ENCODE measurements around the gene PTPN3.
"Not testable (repeated sequence)": the region's sequence is repeated elsewhere in the genome, so short reads cannot be mapped to it uniquely, and the experiment has no call there.

Gene PTPN3

DNA sequence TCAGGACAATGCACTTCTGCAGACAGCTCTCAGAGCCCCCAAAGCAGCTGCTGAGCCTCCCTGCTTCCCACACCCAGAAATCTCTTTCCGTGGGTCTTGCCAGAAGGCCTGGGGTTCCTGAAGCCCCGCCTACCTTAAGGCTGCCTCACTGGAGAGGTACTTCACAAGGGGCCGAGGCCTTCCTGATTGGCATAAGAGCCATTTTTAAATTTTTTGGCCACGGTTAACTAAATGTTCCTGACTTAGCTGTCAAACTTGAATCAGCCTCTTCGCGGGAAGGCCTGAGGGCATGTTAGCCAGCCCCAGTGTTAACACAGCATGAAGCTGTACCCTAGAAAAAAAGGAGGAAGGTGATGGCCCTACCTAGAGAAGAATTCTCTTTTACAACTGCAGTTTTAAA lies 156.5 kb downstream of the PTPN3 start:
- Histone ChIP-seq H3K27ac (ENCODE audit: low read depth, low read length) (no peak overlapping the region), H3K36me3 (ENCODE audit: insufficient read depth, low read length) (no peaks in the 10 kb centered on the region), H3K4me3 (ENCODE audit: low read depth in 1 of 2, low read length in 2 of 2) (no peak overlapping the region), H3K9me3 (ENCODE audit: low read length) (no peaks in the 10 kb centered on the region), H3K27me3 (ENCODE audit: control insufficient read depth in 1 of 2, insufficient read depth in 2 of 2, low read length in 2 of 2) (peaks cover 0 to 3% of the 10 kb centered on the region in 2 donors), H3K4me1 (ENCODE audit: insufficient read depth, low read length) (no peaks in the 10 kb centered on the region), H3K9ac (ENCODE audit: low read length) (no peak overlapping the region)

DNA sequence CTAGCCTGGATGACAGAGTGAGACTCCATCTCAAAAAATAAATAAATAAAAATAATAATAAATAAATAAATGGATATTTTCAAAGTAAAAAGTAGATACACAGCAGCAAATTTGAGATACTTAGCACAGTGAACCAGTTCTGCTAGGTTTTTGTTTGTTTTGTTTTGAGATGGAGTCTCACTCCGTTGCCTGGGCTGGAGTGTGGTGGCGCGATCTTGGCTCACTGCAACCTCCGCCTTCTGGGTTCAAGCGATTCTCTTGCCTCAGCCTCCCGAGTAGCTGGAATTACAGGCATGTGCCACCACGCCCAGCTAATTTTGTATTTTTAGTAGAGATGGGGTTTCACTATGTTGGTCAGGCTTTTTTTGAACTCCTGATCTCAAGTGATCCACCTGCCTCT lies 157.1 kb downstream of the PTPN3 start:
- H3K9ac ChIP-seq (ENCODE audit: low read length); H3K27ac ChIP-seq (ENCODE audit: low read depth, low read length); H3K9me3 ChIP-seq (ENCODE audit: low read length); H3K36me3 ChIP-seq (ENCODE audit: insufficient read depth, low read length); H3K27me3 ChIP-seq (ENCODE audit: control insufficient read depth in 1 of 2, insufficient read depth in 2 of 2, low read length in 2 of 2); H3K4me1 ChIP-seq (ENCODE audit: insufficient read depth, low read length); H3K4me3 ChIP-seq (ENCODE audit: low read depth in 1 of 2, low read length in 2 of 2): not testable (repeated sequence)

DNA sequence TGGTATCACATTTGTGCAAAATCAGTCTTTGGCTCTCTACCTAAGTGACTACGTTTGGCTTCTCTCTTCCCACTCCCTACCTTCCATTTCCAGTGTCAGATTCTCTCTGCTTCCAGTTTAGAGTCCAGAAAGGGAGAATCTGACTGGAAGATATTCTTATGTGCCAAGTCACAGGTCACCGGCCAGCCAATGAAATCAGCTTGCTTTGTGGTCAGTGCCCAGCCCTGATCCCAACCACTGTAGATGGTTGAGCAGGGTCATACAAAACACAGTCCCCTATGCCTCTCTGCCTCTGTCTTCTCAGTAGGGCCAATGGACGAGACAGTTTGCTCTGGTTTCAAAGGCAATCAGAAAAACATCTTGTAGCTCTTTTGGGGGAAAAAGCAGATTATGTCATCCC lies 161.7 kb downstream of the PTPN3 start:
- H3K27ac ChIP-seq (ENCODE audit: low read depth, low read length), result no peak overlapping the region
- H3K36me3 ChIP-seq (ENCODE audit: insufficient read depth, low read length), result no peaks in the 10 kb centered on the region
- H3K4me1 ChIP-seq (ENCODE audit: insufficient read depth, low read length), result no peaks in the 10 kb centered on the region
- no peaks in the 10 kb centered on the region for H3K9me3 ChIP-seq (ENCODE audit: low read length)
- no peaks in the 10 kb centered on the region for H3K27me3 ChIP-seq (ENCODE audit: control insufficient read depth in 1 of 2, insufficient read depth in 2 of 2, low read length in 2 of 2)
- no peak overlapping the region for H3K9ac ChIP-seq (ENCODE audit: low read length)
- no peak overlapping the region for H3K4me3 ChIP-seq (ENCODE audit: low read depth in 1 of 2, low read length in 2 of 2)

DNA sequence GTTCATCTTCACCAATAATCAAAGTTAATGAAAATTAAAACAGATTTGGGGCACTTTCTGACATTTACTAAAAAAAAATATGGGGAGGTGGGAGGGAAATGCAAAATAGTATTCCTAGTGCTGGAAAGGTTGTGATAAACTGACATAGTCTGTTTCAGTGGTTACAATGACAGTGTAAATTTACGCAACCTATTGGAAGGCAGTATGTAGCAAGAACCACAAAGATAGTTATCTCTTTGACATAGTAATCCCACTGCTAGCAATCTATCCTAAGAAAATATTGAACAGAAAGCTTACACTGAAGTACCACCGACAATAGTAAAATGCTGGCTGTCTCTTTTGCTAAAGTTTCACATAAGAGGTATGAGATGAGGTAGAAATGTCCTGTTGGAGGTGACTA lies 162.2 kb downstream of the PTPN3 start:
- no peak overlapping the region for H3K27ac ChIP-seq (ENCODE audit: low read depth, low read length)
- no peaks in the 10 kb centered on the region for H3K4me1 ChIP-seq (ENCODE audit: insufficient read depth, low read length)
- H3K9me3 ChIP-seq (ENCODE audit: low read length), result no peaks in the 10 kb centered on the region
- no peak overlapping the region for H3K9ac ChIP-seq (ENCODE audit: low read length)
- H3K27me3 ChIP-seq (ENCODE audit: control insufficient read depth in 1 of 2, insufficient read depth in 2 of 2, low read length in 2 of 2), result no peaks in the 10 kb centered on the region
- H3K36me3 ChIP-seq (ENCODE audit: insufficient read depth, low read length), result no peaks in the 10 kb centered on the region
- no peak overlapping the region for H3K4me3 ChIP-seq (ENCODE audit: low read depth in 1 of 2, low read length in 2 of 2)

DNA sequence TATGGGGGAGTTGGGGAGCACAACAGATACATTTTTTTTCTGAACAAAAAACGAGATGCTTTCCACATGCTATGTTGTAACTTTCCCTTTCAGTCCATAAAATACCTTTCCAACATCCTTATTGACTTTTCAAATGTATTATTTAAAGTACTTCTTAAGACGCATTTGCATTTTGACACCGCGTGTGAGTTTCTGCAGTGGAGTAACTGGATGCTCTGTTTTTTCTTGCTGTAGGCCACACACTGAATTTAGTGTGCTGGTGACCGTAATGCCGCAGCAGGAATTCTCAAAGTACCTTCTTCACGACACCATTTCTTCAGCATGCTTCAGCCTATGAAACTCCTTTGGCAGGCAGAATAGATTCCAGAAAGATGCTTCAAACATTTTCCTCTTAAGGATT lies 163.0 kb downstream of the PTPN3 start:
- Histone ChIP-seq H3K36me3 (ENCODE audit: insufficient read depth, low read length) (no peaks in the 10 kb centered on the region), H3K27me3 (ENCODE audit: control insufficient read depth in 1 of 2, insufficient read depth in 2 of 2, low read length in 2 of 2) (no peaks in the 10 kb centered on the region), H3K9me3 (ENCODE audit: low read length) (no peaks in the 10 kb centered on the region), H3K27ac (ENCODE audit: low read depth, low read length) (no peak overlapping the region), H3K9ac (ENCODE audit: low read length) (no peak overlapping the region), H3K4me1 (ENCODE audit: insufficient read depth, low read length) (no peaks in the 10 kb centered on the region), H3K4me3 (ENCODE audit: low read depth in 1 of 2, low read length in 2 of 2) (no peak overlapping the region)

DNA sequence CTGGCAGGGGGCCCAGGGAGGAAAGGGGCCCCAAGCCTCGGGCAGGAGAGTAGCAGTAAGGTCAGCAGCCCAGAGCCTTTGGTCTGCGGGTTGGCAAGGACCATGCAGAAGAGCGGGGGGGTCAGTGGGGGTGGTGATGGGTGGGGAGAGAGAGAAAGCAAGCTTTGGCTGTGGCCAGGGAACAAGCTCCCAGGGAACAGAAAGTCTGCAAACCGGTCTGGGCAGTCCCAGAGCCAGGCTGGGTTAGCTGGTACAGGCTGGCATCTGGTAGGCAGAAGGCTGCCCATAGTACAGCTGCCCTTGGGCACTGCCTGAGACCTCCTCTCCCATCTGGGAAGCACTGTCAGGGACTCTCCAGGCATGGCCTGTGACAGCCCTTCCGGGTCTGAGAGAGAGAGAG lies 166.8 kb downstream of the PTPN3 start:
- H3K27me3 ChIP-seq (ENCODE audit: control insufficient read depth in 1 of 2, insufficient read depth in 2 of 2, low read length in 2 of 2), result no peaks in the 10 kb centered on the region
- H3K9ac ChIP-seq (ENCODE audit: low read length), result no peak overlapping the region
- H3K9me3 ChIP-seq (ENCODE audit: low read length), result no peaks in the 10 kb centered on the region
- H3K36me3 ChIP-seq (ENCODE audit: insufficient read depth, low read length), result no peaks in the 10 kb centered on the region
- no peak overlapping the region for H3K4me3 ChIP-seq (ENCODE audit: low read depth in 1 of 2, low read length in 2 of 2)
- H3K4me1 ChIP-seq (ENCODE audit: insufficient read depth, low read length), result no peaks in the 10 kb centered on the region
- H3K27ac ChIP-seq (ENCODE audit: low read depth, low read length), result no peak overlapping the region

DNA sequence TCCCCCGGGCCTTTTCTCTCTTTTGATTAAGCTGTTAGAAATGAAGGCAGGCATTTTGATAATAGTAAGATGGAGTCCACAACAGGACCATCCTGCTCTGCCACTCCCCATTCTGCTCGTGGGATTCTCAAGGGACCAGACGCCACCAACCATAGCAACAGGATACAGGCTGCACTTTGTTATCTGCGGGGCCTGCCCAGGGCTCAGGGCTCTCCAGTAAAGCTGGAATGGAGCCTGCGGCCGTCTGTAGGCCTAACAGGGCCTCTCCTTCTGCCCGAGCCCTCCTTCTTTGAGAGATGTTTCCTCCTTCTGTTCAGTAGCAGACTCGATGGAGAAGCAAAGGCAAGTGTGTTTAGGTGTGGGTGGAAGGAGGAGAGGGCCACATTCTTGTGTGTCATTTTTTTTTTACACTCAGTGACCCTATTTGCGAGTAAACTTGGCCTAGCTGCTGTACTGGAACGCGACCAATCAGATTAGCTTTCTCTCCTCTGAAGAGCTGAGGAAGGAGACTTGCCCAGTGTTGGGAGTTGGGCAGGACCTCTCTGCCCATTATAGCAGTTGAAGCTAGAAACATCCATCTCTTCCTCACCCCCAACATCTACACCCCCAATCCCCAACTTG lies 168.4 kb downstream of the PTPN3 start:
- Histone ChIP-seq H3K9ac (ENCODE audit: low read length) (no peak overlapping the region), H3K27me3 (ENCODE audit: control insufficient read depth in 1 of 2, insufficient read depth in 2 of 2, low read length in 2 of 2) (no peaks in the 10 kb centered on the region), H3K4me1 (ENCODE audit: insufficient read depth, low read length) (no peaks in the 10 kb centered on the region), H3K27ac (ENCODE audit: low read depth, low read length) (no peak overlapping the region), H3K9me3 (ENCODE audit: low read length) (no peaks in the 10 kb centered on the region), H3K4me3 (ENCODE audit: low read depth in 1 of 2, low read length in 2 of 2) (no peak overlapping the region), H3K36me3 (ENCODE audit: insufficient read depth, low read length) (no peaks in the 10 kb centered on the region)

DNA sequence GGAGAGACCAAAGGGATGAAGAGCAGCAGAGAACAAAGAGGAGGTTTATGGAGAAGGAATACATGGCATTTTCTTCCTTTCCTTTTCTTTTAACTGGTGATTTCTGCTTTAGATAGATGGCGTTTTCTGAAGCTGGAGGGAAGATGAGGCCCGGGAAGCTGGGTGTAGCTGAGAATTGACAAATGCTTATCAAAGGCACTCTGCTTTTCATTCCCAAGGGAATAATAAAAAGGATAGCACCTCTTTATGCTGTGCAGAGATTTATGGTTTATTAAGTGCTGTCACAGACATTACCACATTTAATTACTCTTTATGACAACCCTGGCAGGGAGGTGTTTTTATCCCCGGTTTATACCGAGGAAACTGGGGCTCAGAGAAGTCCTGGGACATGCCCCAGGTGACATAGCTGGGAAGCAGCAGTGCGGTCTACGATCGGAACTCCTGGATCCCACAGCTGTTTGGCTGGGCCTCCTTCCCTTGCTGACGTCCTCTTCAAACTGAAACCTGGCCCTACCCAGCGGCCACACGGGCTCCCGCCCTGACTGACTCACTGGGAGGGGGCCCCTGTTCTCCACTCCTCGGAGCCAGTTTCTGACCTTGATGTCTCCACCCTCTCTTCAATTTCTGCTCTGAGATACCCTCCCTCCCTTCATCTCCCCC lies 169.0 kb downstream of the PTPN3 start:
- Histone ChIP-seq H3K27ac (ENCODE audit: low read depth, low read length) (no peak overlapping the region), H3K4me1 (ENCODE audit: insufficient read depth, low read length) (no peaks in the 10 kb centered on the region), H3K36me3 (ENCODE audit: insufficient read depth, low read length) (no peaks in the 10 kb centered on the region), H3K9me3 (ENCODE audit: low read length) (no peaks in the 10 kb centered on the region), H3K4me3 (ENCODE audit: low read depth in 1 of 2, low read length in 2 of 2) (no peak overlapping the region), H3K9ac (ENCODE audit: low read length) (no peak overlapping the region), H3K27me3 (ENCODE audit: control insufficient read depth in 1 of 2, insufficient read depth in 2 of 2, low read length in 2 of 2) (no peaks in the 10 kb centered on the region)
